Putamen (tissue), 1 donor: ENCODE data around the gene TBL2.
"Not testable (repeated sequence)": the region's sequence is repeated elsewhere in the genome, so short reads cannot be mapped to it uniquely, and the experiment has no call there.

Experiments used
- DNase-seq: peaks from one replicate; pipeline ENCODE4 v3.0.0-alpha.2; 2016; ENCODE audit warnings: low spot score

The TBL2 gene

GRCh38 chr7:73567846-73568685 is 10.3 kb downstream of the TBL2 start:
- DNase-seq: no peak

DNA sequence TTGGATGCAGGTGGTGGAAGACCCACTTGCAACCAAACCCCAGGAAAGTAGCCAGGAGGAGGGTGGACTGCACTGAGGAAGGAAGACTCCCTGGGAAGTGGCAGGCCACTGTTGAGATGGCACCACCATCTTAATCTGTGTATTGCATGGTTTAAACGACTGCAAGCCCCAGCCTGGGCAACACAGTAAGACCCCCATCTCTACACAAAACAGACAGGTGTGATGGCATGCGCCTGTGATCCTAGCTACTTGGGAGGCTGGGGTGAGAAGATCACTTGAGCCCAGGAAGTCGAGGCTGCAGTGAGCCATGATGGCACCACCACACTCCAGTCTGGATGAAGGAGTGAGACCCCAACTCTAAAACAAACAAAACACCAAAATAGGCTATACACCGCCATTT is 11.2 kb downstream of the TBL2 start:
- DNase-seq: no peak

DNA sequence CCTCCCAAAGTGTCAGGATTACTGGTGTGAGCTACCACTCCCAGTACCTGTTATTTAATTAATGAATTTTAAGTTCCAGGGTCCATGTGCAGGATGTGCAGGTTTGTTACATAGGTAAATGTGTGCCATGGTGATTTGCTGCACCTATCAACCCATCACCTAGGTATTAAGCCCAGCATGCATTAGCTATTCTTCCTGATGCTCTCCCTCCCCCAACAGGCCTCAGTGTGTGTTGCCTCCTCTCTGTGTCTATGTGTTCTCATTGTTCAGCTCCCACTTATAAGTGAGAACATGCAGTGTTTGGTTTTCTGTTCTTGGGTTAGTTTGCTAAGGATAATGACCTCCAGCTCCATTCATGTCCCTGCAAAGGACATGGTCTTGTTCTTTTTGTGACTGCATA is 11.9 kb downstream of the TBL2 start:
- not testable (repeated sequence) for DNase-seq

DNA sequence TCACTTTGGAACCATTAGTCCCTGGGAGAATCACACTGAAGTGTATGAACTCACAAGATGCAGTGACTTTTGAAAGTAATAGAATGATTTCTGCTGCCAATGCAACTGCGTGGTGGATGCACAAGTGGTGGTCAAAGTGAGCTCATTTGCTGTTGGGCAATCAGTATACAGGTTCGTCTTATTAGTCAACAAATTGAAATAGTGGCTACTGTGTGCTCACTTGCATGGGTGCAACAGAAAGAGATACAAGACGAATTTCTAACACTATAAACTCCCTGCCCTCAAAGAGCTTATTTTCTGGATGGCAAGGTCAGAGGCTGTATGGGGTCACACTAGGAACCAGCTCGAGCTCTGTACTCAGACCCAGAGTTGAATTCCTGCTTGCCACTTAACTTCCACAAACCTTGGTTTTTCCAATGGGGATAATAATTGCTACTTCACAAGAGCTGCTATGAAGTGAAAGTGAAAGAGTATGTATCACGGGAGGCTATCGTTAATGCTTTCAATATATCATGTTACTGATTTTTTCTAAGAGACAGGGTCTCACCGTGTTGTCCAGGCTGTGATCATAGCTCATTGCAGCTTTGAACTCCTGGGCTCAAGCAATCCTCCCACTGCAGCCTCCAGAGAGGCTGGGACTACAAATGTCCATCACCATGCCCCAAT is 12.6 kb downstream of the TBL2 start:
- DNase-seq: no peak

GRCh38 chr7:73560109-73560835 is 18.1 kb downstream of the TBL2 start:
- DNase-seq: no peak

- DNase-seq: peak; percentile 77
These were observed 20.8 kb downstream of the TBL2 start, which contains the start of gene BCL7B for GRCh38 chr7:73557397-73558257. Gene BCL7B (minus strand): TSS chr7:73557690. CDS start chr7:73557578, 112 bp downstream.

- DNase-seq: peak; percentile 94
These were observed 21.3 kb downstream of the TBL2 start for GRCh38 chr7:73557108-73557396.

- DNase-seq: no peak
These were observed 21.9 kb downstream of the TBL2 start for GRCh38 chr7:73556208-73557107.

- no peak for DNase-seq
These were observed 22.9 kb downstream of the TBL2 start for GRCh38 chr7:73555411-73555982.

DNA sequence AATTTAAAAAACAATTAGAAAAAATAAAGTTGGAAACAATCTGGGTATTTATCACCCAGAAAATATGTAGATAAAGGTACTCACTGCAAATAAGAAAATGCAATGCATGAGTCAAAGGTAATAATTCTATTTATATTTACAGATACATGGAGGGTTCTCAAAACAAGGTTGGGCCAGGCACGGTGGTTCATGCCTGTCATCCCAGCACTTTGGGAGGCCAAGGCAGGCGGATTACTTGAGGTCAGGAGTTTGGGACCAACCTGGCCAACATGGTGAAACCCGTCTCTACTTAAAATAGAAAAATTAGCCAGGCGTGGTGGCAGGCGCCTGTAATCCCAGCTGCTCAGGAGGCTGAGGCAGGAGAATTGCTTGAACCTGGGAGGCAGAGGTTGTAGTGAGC is 28.3 kb downstream of the TBL2 start:
- DNase-seq: not testable (repeated sequence)

GRCh38 chr7:73549176-73549575 is 29.2 kb downstream of the TBL2 start:
- no peak for DNase-seq

GRCh38 chr7:73547841-73548240 is 30.5 kb downstream of the TBL2 start:
- peak; percentile 50 for DNase-seq

DNA sequence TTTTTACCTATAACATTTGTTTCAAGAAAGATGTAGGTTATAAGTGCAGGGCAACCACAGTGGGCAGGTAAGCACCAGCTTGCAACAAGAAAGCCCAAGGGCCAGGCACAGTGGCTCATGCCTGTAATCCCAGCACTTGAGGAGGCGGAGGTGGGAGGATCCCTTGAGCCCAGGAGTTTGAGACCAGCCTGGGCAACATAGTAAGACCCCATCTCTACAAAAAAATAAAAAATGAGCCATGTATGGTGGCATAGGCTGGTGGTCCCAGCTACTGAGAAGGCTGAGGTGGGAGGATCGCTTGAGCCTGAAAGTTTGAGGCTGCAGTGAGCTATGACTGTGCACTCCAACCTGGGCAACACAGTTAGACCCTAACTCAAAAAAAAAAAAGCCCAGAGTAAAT is 33.7 kb downstream of the TBL2 start:
- no peak for DNase-seq

GRCh38 chr7:73541722-73542121 is 36.7 kb downstream of the TBL2 start:
- no peak for DNase-seq

DNA sequence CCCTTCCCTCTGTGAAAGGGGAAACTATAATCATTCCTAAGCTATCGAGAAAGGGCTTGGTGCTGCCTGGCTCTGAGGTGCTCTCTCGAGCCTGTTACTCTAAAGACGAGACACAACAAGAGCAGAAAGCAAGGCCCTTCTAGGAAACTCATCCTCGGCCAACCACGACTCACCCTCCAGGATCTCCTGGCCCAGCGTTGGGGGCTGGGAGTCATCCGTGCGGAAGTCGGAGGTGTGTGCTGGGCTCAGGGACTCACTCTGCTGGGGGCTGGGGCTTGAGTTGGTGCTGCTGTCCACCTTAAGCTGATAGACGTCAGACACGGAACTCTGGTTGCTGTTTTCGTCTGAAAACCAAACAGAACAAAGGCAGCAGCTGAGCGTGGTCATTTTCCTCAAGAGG is 38.7 kb downstream of the TBL2 start:
- DNase-seq: no peak

- DNase-seq: not testable (repeated sequence)
These were observed 39.9 kb downstream of the TBL2 start for GRCh38 chr7:73538510-73538909.

DNA sequence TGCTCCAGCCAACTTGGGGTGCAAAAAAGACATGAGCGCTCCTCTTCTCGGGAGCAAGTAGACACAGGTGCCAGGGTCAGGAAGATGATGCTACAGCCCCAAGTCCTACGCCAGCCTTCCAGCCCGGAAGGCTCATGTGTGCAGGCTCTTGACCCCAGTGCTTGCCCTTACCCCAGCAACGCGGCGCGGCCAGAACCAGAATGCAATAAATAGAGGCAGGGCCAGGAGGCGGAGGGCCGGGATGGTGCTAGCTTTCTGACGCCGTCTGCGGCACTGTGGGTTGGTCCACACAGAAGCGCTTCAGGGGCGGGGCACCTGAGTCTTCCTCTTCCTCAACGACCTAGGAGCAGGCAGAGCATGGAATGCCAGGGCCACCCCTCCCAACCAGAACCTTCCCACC is 41.3 kb downstream of the TBL2 start:
- DNase-seq: no peak

DNA sequence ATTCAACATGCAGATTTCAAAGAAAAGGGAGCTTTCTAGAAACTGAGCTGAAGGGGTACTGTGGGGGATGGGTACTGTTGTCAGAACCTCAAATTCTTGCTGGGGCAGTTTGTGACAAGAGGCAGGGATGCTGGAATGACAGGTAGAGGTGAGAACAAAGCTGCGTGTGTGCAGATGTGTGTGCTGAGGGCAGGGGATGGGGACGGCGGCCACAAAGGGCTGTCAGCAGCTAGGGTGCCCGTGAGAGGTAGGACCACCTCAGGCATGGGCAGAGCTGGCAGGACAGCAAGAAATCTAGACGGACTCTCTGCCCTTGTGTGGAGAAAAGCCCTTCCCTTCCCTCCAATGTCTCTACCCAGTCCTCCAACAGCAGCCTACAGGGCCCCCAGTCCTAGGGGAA is 41.9 kb downstream of the TBL2 start:
- no peak for DNase-seq

DNA sequence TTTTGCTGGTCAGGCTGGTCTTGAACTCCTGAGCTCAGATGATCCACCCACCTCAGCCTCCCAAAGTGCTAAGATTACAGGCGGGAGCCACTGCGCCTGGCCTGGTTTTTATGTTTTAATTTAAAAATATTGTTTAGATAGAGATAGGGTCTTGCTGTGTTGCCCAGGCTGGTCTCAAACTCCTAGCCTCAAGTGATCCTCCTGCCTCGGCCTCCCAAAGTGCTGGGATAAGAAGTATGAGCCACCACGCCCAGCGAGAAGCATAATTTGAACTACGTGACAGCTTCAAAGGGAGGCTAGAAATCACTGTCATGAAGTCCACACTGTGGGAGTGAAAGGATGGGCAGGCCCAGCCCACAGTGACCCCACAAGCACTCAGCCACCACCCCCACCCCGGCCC is 42.5 kb downstream of the TBL2 start:
- not testable (repeated sequence) for DNase-seq

- no peak for DNase-seq
These were observed 44.6 kb downstream of the TBL2 start for GRCh38 chr7:73533742-73534141.

DNA sequence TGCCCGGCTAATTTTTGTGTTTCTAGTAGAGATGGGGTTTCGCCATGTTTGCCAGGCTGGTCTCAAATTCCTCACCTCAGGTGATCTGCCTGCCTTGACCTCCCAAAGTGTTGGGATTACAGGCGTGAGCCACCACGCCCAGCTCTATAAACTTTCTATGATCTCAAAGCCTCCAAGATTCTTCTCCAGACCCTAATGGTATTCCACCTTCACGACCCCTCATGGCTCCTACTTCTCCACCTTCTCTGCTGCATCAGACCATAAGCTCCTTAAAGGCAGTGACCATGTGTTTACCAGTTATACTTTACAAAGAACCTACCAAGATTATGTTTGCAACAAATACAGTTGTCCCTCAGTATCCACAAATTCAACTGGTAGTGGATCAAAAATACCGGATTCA is 46.2 kb downstream of the TBL2 start:
- no peak for DNase-seq
